Fibroblast of villous mesenchyme (primary cell): ENCODE measurements around the gene TUT4. TPM values are rescaled to one million over a fixed set of nuclear protein-coding genes. Genes with fewer than 3 reads are reported as not detected.

Experiments
- DNase-seq: peaks from one replicate; pipeline ENCODE4 v3.0.0-alpha.2; 2010; ENCODE audit warnings: low read depth
- H3K4me3 ChIP-seq: 2 replicates; pipeline ENCODE4 v1.5.1; 2011; ENCODE audit warnings: low read depth, mild to moderate bottlenecking, low read length
- total RNA-seq: library from RNA; depleted of rRNA; stranded (reverse); fragments of >200 nt; gene quantifications from 2 replicates; pipeline ENCODE4 v1.2.3, GENCODE V29; 2012
- TF ChIP-seq, protein P1 (sequence below): IDR thresholded peaks from 2 replicates; pipeline ENCODE4 v1.5.1; 2012; ENCODE audit warnings: low read depth, mild to moderate bottlenecking, low read length; ENCODE audit not compliant: insufficient read depth

TUT4 gene
- total RNA-seq, 1 donor: 39.7 TPM

- TF ChIP-seq, protein P1, sequence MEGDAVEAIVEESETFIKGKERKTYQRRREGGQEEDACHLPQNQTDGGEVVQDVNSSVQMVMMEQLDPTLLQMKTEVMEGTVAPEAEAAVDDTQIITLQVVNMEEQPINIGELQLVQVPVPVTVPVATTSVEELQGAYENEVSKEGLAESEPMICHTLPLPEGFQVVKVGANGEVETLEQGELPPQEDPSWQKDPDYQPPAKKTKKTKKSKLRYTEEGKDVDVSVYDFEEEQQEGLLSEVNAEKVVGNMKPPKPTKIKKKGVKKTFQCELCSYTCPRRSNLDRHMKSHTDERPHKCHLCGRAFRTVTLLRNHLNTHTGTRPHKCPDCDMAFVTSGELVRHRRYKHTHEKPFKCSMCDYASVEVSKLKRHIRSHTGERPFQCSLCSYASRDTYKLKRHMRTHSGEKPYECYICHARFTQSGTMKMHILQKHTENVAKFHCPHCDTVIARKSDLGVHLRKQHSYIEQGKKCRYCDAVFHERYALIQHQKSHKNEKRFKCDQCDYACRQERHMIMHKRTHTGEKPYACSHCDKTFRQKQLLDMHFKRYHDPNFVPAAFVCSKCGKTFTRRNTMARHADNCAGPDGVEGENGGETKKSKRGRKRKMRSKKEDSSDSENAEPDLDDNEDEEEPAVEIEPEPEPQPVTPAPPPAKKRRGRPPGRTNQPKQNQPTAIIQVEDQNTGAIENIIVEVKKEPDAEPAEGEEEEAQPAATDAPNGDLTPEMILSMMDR: no peak
- no peak for DNase-seq
These were observed 97.2 kb downstream of the TUT4 start for GRCh38 chr1:52455686-52456085.

DNA sequence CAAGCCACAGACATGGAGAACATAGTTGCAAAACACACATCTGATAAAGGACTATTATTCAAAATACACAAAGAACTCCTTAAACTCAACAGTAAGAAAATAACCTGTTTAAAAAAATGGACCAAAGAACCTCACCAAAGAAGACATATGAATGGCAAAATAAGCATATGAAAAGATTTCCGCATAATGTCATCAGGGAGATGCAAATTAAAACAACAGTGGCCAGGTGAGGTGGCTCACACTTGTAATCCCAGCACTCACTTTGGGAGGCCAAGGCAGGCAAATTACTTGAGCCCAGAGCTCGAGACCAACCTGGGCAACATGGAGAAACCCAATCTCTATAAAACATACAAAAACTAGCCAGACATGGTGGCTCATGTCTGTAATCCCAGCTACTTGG is 98.1 kb downstream of the TUT4 start:
- no peak overlapping the region for H3K4me3 ChIP-seq
- DNase-seq: no peak
- TF ChIP-seq, protein P1: no peak

More at GRCh38 chr1:52455686-52456085, 97.2 kb downstream of the TUT4 start:
- no peak overlapping the region for H3K4me3 ChIP-seq

GRCh38 chr1:52454127-52454526 is 98.8 kb downstream of the TUT4 start:
- TF ChIP-seq, protein P1: no peak
- no peak for DNase-seq

GRCh38 chr1:52444463-52444862 is 108.4 kb downstream of the TUT4 start:
- DNase-seq: no peak
- TF ChIP-seq, protein P1: no peak

More at GRCh38 chr1:52454127-52454526, 98.8 kb downstream of the TUT4 start:
- no peak overlapping the region for H3K4me3 ChIP-seq

DNA sequence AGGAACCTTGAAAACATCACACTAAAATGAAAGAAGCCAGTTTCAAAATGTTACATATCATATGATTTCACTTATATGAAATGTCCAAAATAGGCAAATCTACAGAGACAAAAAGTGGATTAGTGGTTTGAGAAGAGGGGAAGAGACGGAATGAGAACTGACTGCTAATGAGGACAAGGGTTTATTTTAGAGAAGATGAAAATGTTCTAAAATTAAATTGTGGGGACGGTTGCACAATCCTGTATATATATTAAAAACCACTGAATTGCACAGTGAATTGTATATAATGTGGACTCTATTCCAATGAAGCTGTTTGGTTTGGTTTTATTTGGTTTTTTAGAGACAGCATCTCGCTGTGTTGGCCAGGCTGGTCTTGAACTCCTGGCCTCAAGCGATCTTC is 112.9 kb downstream of the TUT4 start:
- TF ChIP-seq, protein P1: no peak
- H3K4me3 ChIP-seq: no peak overlapping the region
- no peak for DNase-seq

More at GRCh38 chr1:52444463-52444862, 108.4 kb downstream of the TUT4 start:
- no peak overlapping the region for H3K4me3 ChIP-seq

DNA sequence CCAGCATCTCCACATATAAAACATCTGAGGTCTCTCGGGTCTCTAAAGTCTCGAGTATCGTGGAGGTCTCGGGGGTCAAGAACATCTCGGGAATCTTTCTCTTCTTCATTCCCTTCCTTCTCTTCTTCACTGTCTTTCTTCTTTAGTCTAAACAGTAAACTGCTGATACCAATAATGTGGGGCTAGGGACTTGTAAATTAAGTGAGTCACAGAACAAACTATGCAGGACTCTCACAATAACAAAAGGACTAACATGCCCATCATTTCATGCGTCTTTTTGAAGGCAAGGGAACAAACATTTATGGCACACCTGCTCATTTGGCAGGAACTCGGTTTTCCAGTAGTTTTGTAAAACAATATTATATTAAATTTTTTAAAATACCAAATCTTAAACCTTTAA is 116.1 kb downstream of the TUT4 start:
- TF ChIP-seq, protein P1: no peak
- DNase-seq: no peak
- no peak overlapping the region for H3K4me3 ChIP-seq

- DNase-seq: no peak
- no peak overlapping the region for H3K4me3 ChIP-seq
- TF ChIP-seq, protein P1: no peak
These were observed 117.2 kb downstream of the TUT4 start for GRCh38 chr1:52435650-52436049.
